Measurements from ENCODE around the gene NCAM2. TPM values are rescaled to one million over a fixed set of nuclear protein-coding genes. Genes with fewer than 3 reads are reported as not detected.

The NCAM2 gene
- total and polyA plus RNA-seq, 3 experiments from 2014 or later = not detected

GRCh38 chr21:21231913-21232312, 233.7 kb downstream of the NCAM2 start:
- ChIA-PET CTCF (no interaction called here), POLR2A (no interaction called here)
- no peaks in the 10 kb centered on the region for H3K36me3 Mint-ChIP-seq
- no peak overlapping the region for H3K27ac Mint-ChIP-seq
- H3K27me3 Mint-ChIP-seq = no peaks in the 10 kb centered on the region
- Histone ChIP-seq H3K9me3 (ENCODE audit: low read length) (no peaks in the 10 kb centered on the region), H3K4me1 (ENCODE audit: insufficient read depth, low read length) (no peaks in the 10 kb centered on the region), H3K27me3 (ENCODE audit: insufficient read depth, low read length, poor library complexity, severe bottlenecking) (no peaks in the 10 kb centered on the region), H3K27ac (ENCODE audit: low read depth, low read length) (no peak overlapping the region), H3K36me3 (ENCODE audit: insufficient read depth, low read length) (no peaks in the 10 kb centered on the region), H3K4me3 (ENCODE audit: low read length) (no peak overlapping the region)
- H3K9me3 Mint-ChIP-seq = peaks cover 0 to 6% (median 2%) of the 10 kb centered on the region in 5 donors
- no peaks in the 10 kb centered on the region for H3K4me1 Mint-ChIP-seq
- DNase-seq = no peak
- H3K4me3 Mint-ChIP-seq = no peak overlapping the region

DNA sequence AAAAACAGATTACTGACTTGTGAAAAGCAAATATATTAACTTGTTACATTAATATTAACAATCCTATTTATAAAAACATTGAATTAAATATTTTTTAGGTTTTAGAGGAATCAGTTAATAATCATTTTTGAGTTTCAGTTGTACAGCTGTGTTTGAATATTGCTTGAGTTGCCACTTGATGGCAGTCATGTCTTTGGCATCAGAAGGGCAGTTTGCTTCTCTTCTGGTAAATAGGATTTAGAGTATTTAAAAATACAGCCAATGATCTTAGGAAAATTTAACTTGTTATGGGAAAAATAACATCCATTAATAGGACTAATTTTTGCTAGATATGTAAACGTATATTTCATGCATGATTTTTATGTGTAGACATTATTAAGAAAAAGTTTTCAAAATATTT, 234.1 kb downstream of the NCAM2 start:
- H3K9me3 ChIP-seq (ENCODE audit: low read length) = no peaks in the 10 kb centered on the region
- H3K27me3 Mint-ChIP-seq = no peaks in the 10 kb centered on the region
- no peaks in the 10 kb centered on the region for H3K4me1 ChIP-seq (ENCODE audit: insufficient read depth, low read length)
- H3K4me3 ChIP-seq (ENCODE audit: low read length) = no peak overlapping the region
- peaks cover 0 to 4% (median 2%) of the 10 kb centered on the region in 5 donors for H3K9me3 Mint-ChIP-seq
- no peaks in the 10 kb centered on the region for H3K27me3 ChIP-seq (ENCODE audit: insufficient read depth, low read length, poor library complexity, severe bottlenecking)
- no peaks in the 10 kb centered on the region for H3K36me3 ChIP-seq (ENCODE audit: insufficient read depth, low read length)
- no peak for DNase-seq
- H3K4me1 Mint-ChIP-seq = no peaks in the 10 kb centered on the region
- H3K36me3 Mint-ChIP-seq = no peaks in the 10 kb centered on the region
- CTCF ChIA-PET = no interaction called here
- no peak overlapping the region for H3K4me3 Mint-ChIP-seq
- POLR2A ChIA-PET = no interaction called here
- H3K27ac ChIP-seq (ENCODE audit: low read depth, low read length) = no peak overlapping the region
- H3K27ac Mint-ChIP-seq = no peak overlapping the region

DNA sequence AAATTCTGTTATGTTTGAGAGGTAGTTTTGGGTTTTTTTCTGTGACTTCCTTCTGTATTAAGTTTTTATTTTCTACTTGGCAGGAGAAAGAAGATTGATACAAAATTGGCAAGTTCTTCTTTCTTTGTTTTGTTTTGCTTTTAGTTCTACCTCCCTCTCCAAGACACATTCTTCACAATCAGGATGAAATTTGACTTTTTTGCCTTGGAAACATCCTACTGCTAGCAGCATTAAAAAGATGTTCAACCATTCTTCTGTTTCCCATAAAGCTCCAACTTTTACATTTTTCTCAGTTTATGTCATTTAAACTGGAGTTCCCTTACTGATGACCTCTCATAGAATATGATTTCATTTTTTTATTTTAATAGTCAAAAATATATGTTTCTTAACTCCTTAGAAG, 234.8 kb downstream of the NCAM2 start:
- no peak overlapping the region for H3K4me3 ChIP-seq (ENCODE audit: low read length)
- CTCF ChIA-PET = no interaction called here
- H3K4me1 Mint-ChIP-seq = no peaks in the 10 kb centered on the region

DNA sequence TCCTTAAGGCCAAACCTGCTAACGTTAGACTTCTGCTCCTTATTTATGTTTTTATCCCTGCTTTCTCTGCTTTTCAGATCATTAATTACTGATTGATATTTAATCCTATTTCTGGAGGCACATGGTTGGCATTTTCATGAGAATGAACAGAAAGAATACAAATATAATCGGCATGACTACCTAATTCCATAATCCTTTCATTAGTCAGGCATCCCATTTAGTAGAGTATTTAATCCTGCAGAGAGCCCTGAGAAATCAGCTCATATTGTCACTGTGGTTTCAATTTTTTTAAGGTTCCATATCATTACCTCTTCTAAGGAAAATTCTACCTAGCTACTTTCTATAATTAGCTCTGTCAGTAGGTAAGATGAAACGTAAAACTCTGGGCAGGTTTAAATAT, 238.8 kb downstream of the NCAM2 start:
- Histone ChIP-seq H3K4me3 (ENCODE audit: low read length) (no peak overlapping the region), H3K9me3 (ENCODE audit: low read length) (no peaks in the 10 kb centered on the region), H3K36me3 (ENCODE audit: insufficient read depth, low read length) (no peaks in the 10 kb centered on the region), H3K4me1 (ENCODE audit: insufficient read depth, low read length) (no peaks in the 10 kb centered on the region), H3K27ac (ENCODE audit: low read depth, low read length) (no peak overlapping the region), H3K27me3 (ENCODE audit: insufficient read depth, low read length, poor library complexity, severe bottlenecking) (no peaks in the 10 kb centered on the region)
- Mint-ChIP-seq H3K27ac (no peak overlapping the region), H3K27me3 (no peaks in the 10 kb centered on the region), H3K4me3 (no peak overlapping the region), H3K4me1 (no peaks in the 10 kb centered on the region), H3K9me3 (peaks cover 0 to 5% (median 2%) of the 10 kb centered on the region in 5 donors), H3K36me3 (no peaks in the 10 kb centered on the region)
- ChIA-PET POLR2A (no interaction called here), CTCF (no interaction called here)
- no peak for DNase-seq

More for the DNA sequence above, 234.8 kb downstream of the NCAM2 start:
- no peaks in the 10 kb centered on the region for H3K4me1 ChIP-seq (ENCODE audit: insufficient read depth, low read length)
- peaks cover 0 to 4% (median 2%) of the 10 kb centered on the region in 5 donors for H3K9me3 Mint-ChIP-seq
- no peak overlapping the region for H3K27ac ChIP-seq (ENCODE audit: low read depth, low read length)
- no peak overlapping the region for H3K4me3 Mint-ChIP-seq
- H3K36me3 Mint-ChIP-seq = no peaks in the 10 kb centered on the region
- no peaks in the 10 kb centered on the region for H3K27me3 ChIP-seq (ENCODE audit: insufficient read depth, low read length, poor library complexity, severe bottlenecking)
- POLR2A ChIA-PET = no interaction called here
- no peak for DNase-seq
- H3K9me3 ChIP-seq (ENCODE audit: low read length) = no peaks in the 10 kb centered on the region
- no peaks in the 10 kb centered on the region for H3K27me3 Mint-ChIP-seq
- no peaks in the 10 kb centered on the region for H3K36me3 ChIP-seq (ENCODE audit: insufficient read depth, low read length)
- no peak overlapping the region for H3K27ac Mint-ChIP-seq

DNA sequence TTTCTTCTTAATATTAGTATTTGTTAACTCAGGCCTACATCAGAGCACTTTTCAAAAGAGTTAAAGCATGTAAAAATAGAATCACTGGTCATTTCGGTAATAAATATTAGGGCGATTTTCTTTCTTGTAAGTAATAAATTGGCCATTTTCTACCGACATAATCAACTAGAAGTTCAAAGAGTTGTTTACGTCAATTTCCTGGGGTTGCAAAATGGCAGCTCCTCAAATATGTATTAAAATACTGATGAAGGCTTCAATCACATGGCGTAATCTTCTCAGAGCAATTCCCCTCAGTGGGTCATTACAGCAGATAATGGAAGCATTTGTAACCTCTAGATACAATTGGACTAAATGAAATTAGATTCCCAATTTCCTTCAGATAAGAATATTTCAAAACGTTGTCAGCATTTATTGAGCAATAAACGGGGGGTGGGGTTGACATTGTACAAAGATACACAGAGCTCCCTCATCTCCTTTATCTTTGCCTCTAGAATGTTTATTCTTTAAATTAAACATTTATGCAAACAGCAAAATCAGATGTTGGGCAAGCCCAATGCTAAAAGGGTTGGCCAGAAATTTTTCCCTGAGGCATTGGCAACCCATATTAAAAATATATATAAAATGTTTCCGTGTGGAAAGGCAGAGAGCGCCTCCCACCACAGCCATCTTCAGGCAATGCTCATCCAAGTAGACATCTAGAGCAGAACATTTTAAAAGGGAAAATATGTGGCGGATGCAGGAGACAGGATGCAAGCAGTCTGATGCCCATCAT, 240.6 kb downstream of the NCAM2 start:
- H3K36me3 Mint-ChIP-seq = no peaks in the 10 kb centered on the region

GRCh38 chr21:21241391-21241790, 243.2 kb downstream of the NCAM2 start:
- no peaks in the 10 kb centered on the region for H3K36me3 Mint-ChIP-seq
- ChIA-PET POLR2A (no interaction called here), CTCF (no interaction called here)

More for the DNA sequence above, 240.6 kb downstream of the NCAM2 start:
- H3K4me1 Mint-ChIP-seq = no peaks in the 10 kb centered on the region
- Histone ChIP-seq H3K36me3 (ENCODE audit: insufficient read depth, low read length) (no peaks in the 10 kb centered on the region), H3K4me3 (ENCODE audit: low read length) (no peak overlapping the region), H3K27ac (ENCODE audit: low read depth, low read length) (no peak overlapping the region), H3K4me1 (ENCODE audit: insufficient read depth, low read length) (no peaks in the 10 kb centered on the region), H3K9me3 (ENCODE audit: low read length) (no peaks in the 10 kb centered on the region), H3K27me3 (ENCODE audit: insufficient read depth, low read length, poor library complexity, severe bottlenecking) (no peaks in the 10 kb centered on the region)
- H3K9me3 Mint-ChIP-seq = peaks cover 0 to 12% (median 3%) of the 10 kb centered on the region in 5 donors
- ChIA-PET POLR2A (no interaction called here), CTCF (no interaction called here)
- H3K27ac Mint-ChIP-seq = no peak overlapping the region
- no peaks in the 10 kb centered on the region for H3K27me3 Mint-ChIP-seq
- H3K4me3 Mint-ChIP-seq = no peak overlapping the region
- no peak for DNase-seq

GRCh38 chr21:21246007-21246406, 247.8 kb downstream of the NCAM2 start:
- Mint-ChIP-seq H3K27me3 (no peaks in the 10 kb centered on the region), H3K36me3 (no peaks in the 10 kb centered on the region), H3K9me3 (peaks cover 0 to 24% (median 7%) of the 10 kb centered on the region in 5 donors), H3K27ac (no peak overlapping the region), H3K4me1 (no peaks in the 10 kb centered on the region), H3K4me3 (no peak overlapping the region)
- Histone ChIP-seq H3K4me3 (ENCODE audit: low read length) (no peak overlapping the region), H3K27ac (ENCODE audit: low read depth, low read length) (no peak overlapping the region), H3K27me3 (ENCODE audit: insufficient read depth, low read length, poor library complexity, severe bottlenecking) (no peaks in the 10 kb centered on the region), H3K9me3 (ENCODE audit: low read length) (no peaks in the 10 kb centered on the region), H3K4me1 (ENCODE audit: insufficient read depth, low read length) (no peaks in the 10 kb centered on the region), H3K36me3 (ENCODE audit: insufficient read depth, low read length) (no peaks in the 10 kb centered on the region)
- CTCF ChIA-PET = no interaction called here
- no peak for DNase-seq
- POLR2A ChIA-PET = no interaction called here

More at GRCh38 chr21:21241391-21241790, 243.2 kb downstream of the NCAM2 start:
- Mint-ChIP-seq H3K4me3 (no peak overlapping the region), H3K9me3 (peaks cover 0 to 21% (median 7%) of the 10 kb centered on the region in 5 donors), H3K27me3 (no peaks in the 10 kb centered on the region), H3K27ac (no peak overlapping the region), H3K4me1 (no peaks in the 10 kb centered on the region)
- no peak for DNase-seq
- no peaks in the 10 kb centered on the region for H3K36me3 ChIP-seq (ENCODE audit: insufficient read depth, low read length)
- H3K4me1 ChIP-seq (ENCODE audit: insufficient read depth, low read length) = no peaks in the 10 kb centered on the region
- H3K4me3 ChIP-seq (ENCODE audit: low read length) = no peak overlapping the region
- no peaks in the 10 kb centered on the region for H3K9me3 ChIP-seq (ENCODE audit: low read length)
- H3K27me3 ChIP-seq (ENCODE audit: insufficient read depth, low read length, poor library complexity, severe bottlenecking) = no peaks in the 10 kb centered on the region
- H3K27ac ChIP-seq (ENCODE audit: low read depth, low read length) = no peak overlapping the region

DNA sequence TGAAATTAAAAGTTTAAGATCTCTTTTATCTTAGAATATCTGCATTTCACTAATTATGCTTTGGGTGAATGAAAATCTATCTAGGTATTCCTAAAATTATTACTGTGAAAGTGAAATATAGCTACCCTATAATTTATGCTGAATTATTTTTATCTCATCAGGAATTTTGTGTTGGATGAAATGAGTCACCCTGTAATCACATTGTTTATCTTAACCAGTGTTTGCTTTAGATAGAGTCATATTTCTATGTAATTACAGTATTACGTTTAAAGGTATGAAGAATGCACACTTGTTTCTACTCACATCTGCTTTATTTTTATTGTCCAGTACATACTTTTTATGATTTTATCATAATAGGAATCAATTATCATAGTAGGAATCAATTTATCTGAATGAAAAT, 249.2 kb downstream of the NCAM2 start:
- POLR2A ChIA-PET = no interaction called here
- CTCF ChIA-PET = no interaction called here

More for the DNA sequence above, 249.2 kb downstream of the NCAM2 start:
- Histone ChIP-seq H3K27me3 (ENCODE audit: insufficient read depth, low read length, poor library complexity, severe bottlenecking) (no peaks in the 10 kb centered on the region), H3K9me3 (ENCODE audit: low read length) (no peaks in the 10 kb centered on the region), H3K4me1 (ENCODE audit: insufficient read depth, low read length) (no peaks in the 10 kb centered on the region), H3K27ac (ENCODE audit: low read depth, low read length) (no peak overlapping the region), H3K36me3 (ENCODE audit: insufficient read depth, low read length) (no peaks in the 10 kb centered on the region), H3K4me3 (ENCODE audit: low read length) (no peak overlapping the region)
- H3K36me3 Mint-ChIP-seq = no peaks in the 10 kb centered on the region
- no peaks in the 10 kb centered on the region for H3K27me3 Mint-ChIP-seq
- no peak overlapping the region for H3K27ac Mint-ChIP-seq
- peaks cover 0 to 23% (median 6%) of the 10 kb centered on the region in 5 donors for H3K9me3 Mint-ChIP-seq
- no peak overlapping the region for H3K4me3 Mint-ChIP-seq
- no peaks in the 10 kb centered on the region for H3K4me1 Mint-ChIP-seq
- no peak for DNase-seq
